Activated T-cell treated with anti-CD3 and anti-CD28 coated beads, Interleukin-2, amount 50 U/mL, for 72 hours (primary cell): Measurements from ENCODE around the gene ITGB6. TPM values are rescaled to one million over a fixed set of nuclear protein-coding genes. Genes with fewer than 3 reads are reported as not detected.

Experiments
- ATAC-seq, 2 donors: fragments of 150-1000 bp; cut with Tn5 transposase; replicated peaks in 1 of 2; 2 replicates each; pipeline ENCODE4 v1.10.0; 2021; ENCODE audit warnings: moderate library complexity in 2 of 2, mild to moderate bottlenecking in 1 of 2
- DNase-seq, 2 donors: peaks; one replicate each; pipeline ENCODE4 v3.0.0; 2021 to 2022; ENCODE audit warnings: mixed read lengths in 1 of 2
- H3K27ac Mint-ChIP-seq: one replicate; pipeline ENCODE4 v1.8.0; 2022; ENCODE audit warnings: mild to moderate bottlenecking, moderate library complexity, mixed read lengths
- H3K27me3 Mint-ChIP-seq: one replicate; pipeline ENCODE4 v1.8.0; 2022; ENCODE audit warnings: low read depth, mixed read lengths
- H3K36me3 Mint-ChIP-seq, 2 donors: one replicate each; pipeline ENCODE4 v1.8.0; 2022; ENCODE audit warnings: mixed read lengths in 2 of 2, mild to moderate bottlenecking in 1 of 2; ENCODE audit not compliant: insufficient read depth in 2 of 2
- H3K4me1 Mint-ChIP-seq: one replicate; pipeline ENCODE4 v1.8.0; 2022; ENCODE audit warnings: low read depth, mixed read lengths
- H3K4me3 Mint-ChIP-seq, 2 donors: one replicate each; pipeline ENCODE4 v1.8.0; 2022; ENCODE audit warnings: mild to moderate bottlenecking in 2 of 2, mixed read lengths in 2 of 2, moderate library complexity in 2 of 2
- H3K9me3 Mint-ChIP-seq, 2 donors: one replicate each; pipeline ENCODE4 v1.8.0; 2022; ENCODE audit warnings: mixed read lengths in 2 of 2
- total RNA-seq, 2 donors: library from RNA; stranded (reverse); gene quantifications; one replicate each; pipeline ENCODE4 v1.2.3, GENCODE V29; 2022

The ITGB6 gene
- total RNA-seq, 2 donors from 2014 or later: not detected

GRCh38 chr2:160073284-160073888 is 126.7 kb downstream of the ITGB6 start:
- Mint-ChIP-seq H3K36me3 (no peaks in the 10 kb centered on the region), H3K27me3 (no peaks in the 10 kb centered on the region), H3K4me1 (no peaks in the 10 kb centered on the region), H3K27ac (no peak overlapping the region), H3K9me3 (peaks cover 0 to 2% of the 10 kb centered on the region in 2 donors), H3K4me3 (no peak overlapping the region)
- DNase-seq (no peak), ATAC-seq (no peak)

GRCh38 chr2:160068906-160069305 is 131.2 kb downstream of the ITGB6 start:
- DNase-seq: no peak
- Mint-ChIP-seq H3K27ac (no peak overlapping the region), H3K27me3 (peaks cover 16% of the 10 kb centered on the region), H3K9me3 (peaks cover 0 to 3% of the 10 kb centered on the region in 2 donors), H3K36me3 (no peaks in the 10 kb centered on the region), H3K4me1 (no peaks in the 10 kb centered on the region), H3K4me3 (no peak overlapping the region)
- ATAC-seq: no peak

- H3K27ac Mint-ChIP-seq: no peak overlapping the region
- H3K36me3 Mint-ChIP-seq: peaks cover 0 to 2% of the 10 kb centered on the region in 2 donors
- H3K9me3 Mint-ChIP-seq: peaks cover 0 to 3% of the 10 kb centered on the region in 2 donors
- peaks cover 7% of the 10 kb centered on the region for H3K4me1 Mint-ChIP-seq
- H3K27me3 Mint-ChIP-seq: peaks cover 31% of the 10 kb centered on the region
- no peak for DNase-seq
- H3K4me3 Mint-ChIP-seq: no peak overlapping the region
- ATAC-seq: no peak
Measured at GRCh38 chr2:160064916-160065315, 135.2 kb downstream of the ITGB6 start.

DNA sequence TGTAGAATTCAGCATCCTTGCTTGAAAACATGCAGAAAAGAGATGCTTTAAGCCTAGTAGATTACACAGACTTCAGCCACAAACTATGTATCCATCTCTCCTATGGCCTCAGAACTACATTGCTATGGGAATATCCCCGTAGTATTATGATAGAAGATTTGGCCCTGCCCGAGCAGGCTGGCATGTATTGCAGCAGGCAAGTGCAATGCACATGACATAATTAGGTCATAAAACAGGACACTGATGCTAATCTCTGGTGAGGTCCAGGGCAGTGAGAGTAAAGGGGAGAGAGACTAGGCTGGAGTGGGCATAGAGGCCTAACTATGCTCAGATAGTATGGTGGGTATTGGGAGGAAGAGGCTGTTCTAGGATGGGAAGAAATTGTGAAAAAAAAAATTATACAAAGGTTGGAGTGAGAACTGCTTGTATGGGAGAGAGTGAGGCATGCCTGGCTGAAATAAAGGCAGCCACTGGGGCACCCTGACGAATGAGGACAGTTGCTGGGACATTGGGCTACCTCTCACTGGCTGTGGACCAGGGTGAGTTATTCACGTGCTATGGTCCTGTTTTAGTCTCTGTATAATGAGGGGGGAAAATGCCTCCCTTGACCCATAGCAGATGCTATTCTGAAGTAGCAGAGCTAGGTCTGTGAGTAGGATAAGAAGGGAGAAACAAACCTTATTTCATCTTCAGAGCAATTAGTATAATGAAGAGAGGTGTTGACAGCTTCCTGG is 136.0 kb downstream of the ITGB6 start:
- no peak overlapping the region for H3K4me3 Mint-ChIP-seq
- no peak for ATAC-seq
- H3K27ac Mint-ChIP-seq: no peak overlapping the region
- H3K4me1 Mint-ChIP-seq: peaks cover 7% of the 10 kb centered on the region
- peaks cover 40% of the 10 kb centered on the region for H3K27me3 Mint-ChIP-seq
- H3K36me3 Mint-ChIP-seq: peaks cover 0 to 2% of the 10 kb centered on the region in 2 donors
- peaks cover 0 to 3% of the 10 kb centered on the region in 2 donors for H3K9me3 Mint-ChIP-seq
- DNase-seq: no peak

- no peak overlapping the region for H3K27ac Mint-ChIP-seq
- H3K4me3 Mint-ChIP-seq: peak overlapping the region; percentile 64 to 81
- peaks cover 0 to 2% of the 10 kb centered on the region in 2 donors for H3K36me3 Mint-ChIP-seq
- peaks cover 0 to 1% of the 10 kb centered on the region in 2 donors for H3K9me3 Mint-ChIP-seq
- H3K4me1 Mint-ChIP-seq: peaks cover 7% of the 10 kb centered on the region
- H3K27me3 Mint-ChIP-seq: peaks cover 45% of the 10 kb centered on the region
- ATAC-seq: no peak
- DNase-seq: no peak
Measured at GRCh38 chr2:160063271-160063670, 136.8 kb downstream of the ITGB6 start.

- Mint-ChIP-seq H3K27ac (no peak within 1 kb of the TSS), H3K9me3 (peaks cover 0 to 1% of the 10 kb centered on the region in 2 donors), H3K4me1 (peaks cover 7% of the 10 kb centered on the region), H3K27me3 (peaks cover 53% of the 10 kb centered on the region), H3K36me3 (peaks cover 0 to 2% of the 10 kb centered on the region in 2 donors), H3K4me3 (peak within 1 kb of the TSS; percentile 68 to 81)
- peak; percentile 16 to 19 for DNase-seq
- ATAC-seq: peak; percentile 57 to 65
Measured at GRCh38 chr2:160062292-160063005, 137.6 kb downstream of the ITGB6 start, which contains the start of gene PLA2R1. TSS of gene PLA2R1 (minus strand) at chr2:160062615. CDS start at chr2:160062403, 212 bp downstream.

DNA sequence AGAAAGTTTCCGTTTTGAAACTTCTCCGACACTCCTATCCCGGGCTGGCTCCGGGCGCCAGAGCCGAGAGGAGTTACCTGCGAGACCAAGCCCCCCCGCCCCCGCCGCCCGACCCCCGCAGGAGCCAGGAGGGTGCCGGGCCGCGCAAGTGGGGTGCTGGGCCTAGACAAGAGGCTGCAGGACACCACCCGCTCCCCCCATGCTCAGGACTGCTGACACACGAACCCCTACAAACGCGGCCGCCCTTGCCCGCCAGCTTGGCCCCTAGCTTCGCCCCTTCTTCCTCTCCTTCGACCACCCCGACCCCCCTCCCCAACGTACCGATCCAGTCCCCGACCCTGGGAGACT is 138.2 kb downstream of the ITGB6 start:
- peak; percentile 27 to 28 for ATAC-seq
- no peak for DNase-seq
- peak overlapping the region; percentile 68 to 81 for H3K4me3 Mint-ChIP-seq
- H3K36me3 Mint-ChIP-seq: peaks cover 0 to 2% of the 10 kb centered on the region in 2 donors
- H3K9me3 Mint-ChIP-seq: peaks cover 0 to 1% of the 10 kb centered on the region in 2 donors
- no peak overlapping the region for H3K27ac Mint-ChIP-seq
- H3K27me3 Mint-ChIP-seq: peaks cover 56% of the 10 kb centered on the region
- H3K4me1 Mint-ChIP-seq: peaks cover 7% of the 10 kb centered on the region

DNA sequence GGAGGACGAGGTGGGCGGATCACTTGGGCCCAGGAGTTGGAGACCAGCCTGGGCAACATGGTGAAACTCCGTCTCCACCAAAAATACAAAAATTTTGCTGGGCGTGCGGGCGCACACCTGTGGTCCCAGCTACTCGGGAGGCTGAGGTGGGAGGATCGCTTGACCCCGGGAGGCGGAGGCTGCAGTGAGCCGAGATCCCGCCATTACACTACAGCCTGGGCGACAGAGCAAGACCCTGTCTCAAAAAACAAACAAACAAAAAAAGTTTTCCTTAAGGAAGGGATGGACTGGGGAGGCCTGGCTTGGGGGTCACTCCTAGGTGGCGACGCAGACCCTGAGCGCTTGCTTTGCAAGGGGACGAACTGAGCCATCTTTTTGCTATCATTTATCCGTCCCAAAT is 138.5 kb downstream of the ITGB6 start:
- Mint-ChIP-seq H3K36me3 (peaks cover 0 to 2% of the 10 kb centered on the region in 2 donors), H3K4me3 (peak overlapping the region in 1 of 2 donors; percentile 60), H3K4me1 (peaks cover 7% of the 10 kb centered on the region), H3K27me3 (peaks cover 55% of the 10 kb centered on the region), H3K9me3 (peaks cover 0 to 1% of the 10 kb centered on the region in 2 donors), H3K27ac (no peak overlapping the region)
- ATAC-seq: no peak
- no peak for DNase-seq

- Mint-ChIP-seq H3K27ac (no peak overlapping the region), H3K27me3 (peaks cover 50% of the 10 kb centered on the region)
- no peak for ATAC-seq
Measured at GRCh38 chr2:160060297-160060696, 139.8 kb downstream of the ITGB6 start.

DNA sequence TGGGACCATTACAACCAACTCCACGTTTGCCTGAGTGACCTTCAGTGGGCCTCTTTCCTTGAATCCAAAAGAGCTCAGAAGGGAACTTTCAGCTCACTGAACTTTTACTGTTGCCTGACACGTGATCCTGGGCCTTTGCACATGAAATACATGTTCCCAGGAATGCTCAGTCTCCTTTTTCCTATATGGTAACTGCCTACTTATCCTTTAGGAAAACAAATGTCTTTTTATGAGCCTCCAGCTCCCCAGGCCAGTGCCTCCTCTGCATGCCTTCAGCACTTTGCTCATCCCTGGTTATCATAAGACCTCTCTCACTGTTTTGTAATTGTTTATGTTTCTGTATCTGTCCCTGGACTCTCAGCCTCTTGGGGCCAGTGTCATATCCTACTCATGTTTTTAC is 142.7 kb downstream of the ITGB6 start:
- Mint-ChIP-seq H3K4me3 (no peak overlapping the region), H3K9me3 (no peaks in the 10 kb centered on the region), H3K36me3 (no peaks in the 10 kb centered on the region), H3K27ac (no peak overlapping the region), H3K27me3 (peaks cover 44% of the 10 kb centered on the region), H3K4me1 (no peaks in the 10 kb centered on the region)
- DNase-seq: no peak
- no peak for ATAC-seq

More at GRCh38 chr2:160060297-160060696, 139.8 kb downstream of the ITGB6 start:
- Mint-ChIP-seq H3K9me3 (no peaks in the 10 kb centered on the region), H3K4me1 (peaks cover 7% of the 10 kb centered on the region), H3K36me3 (peaks cover 0 to 2% of the 10 kb centered on the region in 2 donors), H3K4me3 (no peak overlapping the region)
- no peak for DNase-seq

GRCh38 chr2:160055726-160056108 is 144.4 kb downstream of the ITGB6 start:
- H3K27ac Mint-ChIP-seq: no peak overlapping the region
- no peak for ATAC-seq
- no peak for DNase-seq
- no peak overlapping the region for H3K4me3 Mint-ChIP-seq
- H3K36me3 Mint-ChIP-seq: no peaks in the 10 kb centered on the region
- no peaks in the 10 kb centered on the region for H3K9me3 Mint-ChIP-seq
- peaks cover 56% of the 10 kb centered on the region for H3K27me3 Mint-ChIP-seq
- H3K4me1 Mint-ChIP-seq: no peaks in the 10 kb centered on the region

DNA sequence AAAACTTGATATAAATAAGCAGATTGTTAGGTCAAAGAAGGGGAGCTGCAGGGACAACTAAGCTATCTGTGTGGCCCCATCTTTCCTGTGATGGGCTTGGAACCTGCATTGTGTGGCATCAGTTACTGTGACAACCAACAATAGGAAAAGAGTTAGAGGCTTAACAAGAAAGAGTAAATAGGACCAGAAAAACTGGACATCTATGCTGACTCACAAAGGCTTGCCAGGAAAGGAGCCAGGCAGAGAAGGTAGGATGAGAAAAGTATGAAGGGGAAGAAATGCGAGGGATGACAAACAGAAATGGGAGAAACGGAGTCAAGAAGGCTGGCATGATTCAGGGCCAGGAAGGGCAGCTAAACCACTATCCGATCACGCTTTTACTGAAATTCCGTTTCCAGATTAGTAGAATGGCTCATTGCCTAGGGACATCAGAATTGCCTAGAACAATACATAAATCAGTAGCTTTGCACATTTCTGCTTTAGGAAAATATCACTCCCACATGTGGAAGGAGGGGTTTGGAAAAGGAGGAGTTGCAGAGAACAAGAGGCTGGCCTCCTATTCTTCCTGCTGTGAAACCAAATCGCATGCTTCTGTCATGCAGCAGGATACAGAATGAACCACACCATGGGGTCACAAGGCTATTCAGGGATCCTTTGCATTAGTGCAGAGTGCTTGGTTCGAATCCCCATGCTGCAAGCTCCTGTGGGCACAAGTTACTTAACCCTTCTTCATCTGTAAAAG is 144.9 kb downstream of the ITGB6 start:
- no peak overlapping the region for H3K27ac Mint-ChIP-seq
- H3K36me3 Mint-ChIP-seq: no peaks in the 10 kb centered on the region
- no peaks in the 10 kb centered on the region for H3K9me3 Mint-ChIP-seq
- no peaks in the 10 kb centered on the region for H3K4me1 Mint-ChIP-seq
- DNase-seq: no peak
- no peak overlapping the region for H3K4me3 Mint-ChIP-seq
- ATAC-seq: no peak
- H3K27me3 Mint-ChIP-seq: peaks cover 56% of the 10 kb centered on the region
